IMR-90 (cell line): ENCODE measurements around the gene SLC52A1.

Experiments used
- CHD1 ChIP-seq: IDR thresholded peaks from 2 replicates; pipeline ENCODE4 v1.6.1; 2012; ENCODE audit warnings: low read depth, low read length, improper control_type of control experiment
- TF ChIP-seq, protein P1 (sequence below): fragments of 150-350 bp; IDR thresholded peaks from 2 replicates; pipeline ENCODE4 v1.6.1; 2017; ENCODE audit warnings: mild to moderate bottlenecking, antibody characterized with exemption, low read length, low read depth
- TF ChIP-seq, protein P2 (sequence below): conservative IDR thresholded peaks from 2 replicates; pipeline ENCODE4 v1.5.1; 2012; ENCODE audit warnings: mild to moderate bottlenecking, low read depth, low read length, improper control_type of control experiment

DNA sequence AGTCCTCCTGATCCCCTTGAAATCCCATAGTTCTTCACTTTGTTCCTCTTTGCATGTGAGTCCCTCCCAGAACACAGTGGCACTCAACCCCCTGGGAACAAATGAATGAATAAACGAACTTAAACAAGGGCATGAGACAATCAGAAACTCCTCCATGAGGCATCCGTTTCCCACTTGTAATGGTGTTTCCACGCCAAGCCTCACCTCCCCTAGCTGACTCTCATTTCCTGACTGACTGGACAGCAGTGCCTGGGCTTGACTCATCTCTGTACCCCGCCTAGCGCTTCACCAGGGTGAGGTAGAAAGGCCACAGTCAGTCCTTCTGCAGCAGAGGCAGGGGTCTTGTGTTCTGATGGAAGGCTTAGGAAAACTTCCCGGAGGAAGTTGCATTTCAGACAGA lies 23.3 kb downstream of the SLC52A1 start:
- no peak for TF ChIP-seq CHD1
- TF ChIP-seq, protein P1, sequence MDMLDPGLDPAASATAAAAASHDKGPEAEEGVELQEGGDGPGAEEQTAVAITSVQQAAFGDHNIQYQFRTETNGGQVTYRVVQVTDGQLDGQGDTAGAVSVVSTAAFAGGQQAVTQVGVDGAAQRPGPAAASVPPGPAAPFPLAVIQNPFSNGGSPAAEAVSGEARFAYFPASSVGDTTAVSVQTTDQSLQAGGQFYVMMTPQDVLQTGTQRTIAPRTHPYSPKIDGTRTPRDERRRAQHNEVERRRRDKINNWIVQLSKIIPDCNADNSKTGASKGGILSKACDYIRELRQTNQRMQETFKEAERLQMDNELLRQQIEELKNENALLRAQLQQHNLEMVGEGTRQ, result no peak
- TF ChIP-seq, protein P2, sequence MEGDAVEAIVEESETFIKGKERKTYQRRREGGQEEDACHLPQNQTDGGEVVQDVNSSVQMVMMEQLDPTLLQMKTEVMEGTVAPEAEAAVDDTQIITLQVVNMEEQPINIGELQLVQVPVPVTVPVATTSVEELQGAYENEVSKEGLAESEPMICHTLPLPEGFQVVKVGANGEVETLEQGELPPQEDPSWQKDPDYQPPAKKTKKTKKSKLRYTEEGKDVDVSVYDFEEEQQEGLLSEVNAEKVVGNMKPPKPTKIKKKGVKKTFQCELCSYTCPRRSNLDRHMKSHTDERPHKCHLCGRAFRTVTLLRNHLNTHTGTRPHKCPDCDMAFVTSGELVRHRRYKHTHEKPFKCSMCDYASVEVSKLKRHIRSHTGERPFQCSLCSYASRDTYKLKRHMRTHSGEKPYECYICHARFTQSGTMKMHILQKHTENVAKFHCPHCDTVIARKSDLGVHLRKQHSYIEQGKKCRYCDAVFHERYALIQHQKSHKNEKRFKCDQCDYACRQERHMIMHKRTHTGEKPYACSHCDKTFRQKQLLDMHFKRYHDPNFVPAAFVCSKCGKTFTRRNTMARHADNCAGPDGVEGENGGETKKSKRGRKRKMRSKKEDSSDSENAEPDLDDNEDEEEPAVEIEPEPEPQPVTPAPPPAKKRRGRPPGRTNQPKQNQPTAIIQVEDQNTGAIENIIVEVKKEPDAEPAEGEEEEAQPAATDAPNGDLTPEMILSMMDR, result no peak
